ENCODE measurements around the gene SUPT5H.

SUPT5H gene

GRCh38 chr19:39496063-39496462 is 50.7 kb downstream of the SUPT5H start:
- no peak for DNase-seq (ENCODE audit: low read depth in 2 of 2)

GRCh38 chr19:39497701-39497995 is 52.3 kb downstream of the SUPT5H start:
- DNase-seq (ENCODE audit: low read depth in 2 of 2), result no peak

GRCh38 chr19:39497996-39498797 is 52.8 kb downstream of the SUPT5H start:
- no peak for DNase-seq (ENCODE audit: low read depth in 2 of 2)

- DNase-seq (ENCODE audit: low read depth in 2 of 2), result no peak
These were observed 53.6 kb downstream of the SUPT5H start, which contains the start of gene DLL3 for GRCh38 chr19:39498798-39499642. Gene DLL3, plus strand, starts transcription at chr19:39498947. Its CDS starts 28 bp downstream, at chr19:39498975.

GRCh38 chr19:39499932-39500331 is 54.5 kb downstream of the SUPT5H start:
- DNase-seq (ENCODE audit: low read depth in 2 of 2), result no peak

- DNase-seq (ENCODE audit: low read depth in 2 of 2), result no peak
These were observed 55.2 kb downstream of the SUPT5H start for GRCh38 chr19:39500543-39500942.

- no peak for DNase-seq (ENCODE audit: low read depth in 2 of 2)
These were observed 56.0 kb downstream of the SUPT5H start for GRCh38 chr19:39501340-39501739.

- DNase-seq (ENCODE audit: low read depth in 2 of 2), result peak; percentile 47 to 64
These were observed 57.4 kb downstream of the SUPT5H start for GRCh38 chr19:39502640-39503417.

- DNase-seq (ENCODE audit: low read depth in 2 of 2), result no peak
These were observed 61.2 kb downstream of the SUPT5H start for GRCh38 chr19:39506598-39506943.

- peak in 1 of 2 donors; percentile 27 for DNase-seq (ENCODE audit: low read depth in 2 of 2)
These were observed 61.7 kb downstream of the SUPT5H start for GRCh38 chr19:39506944-39507714.

- DNase-seq (ENCODE audit: low read depth in 2 of 2), result no peak
These were observed 62.5 kb downstream of the SUPT5H start for GRCh38 chr19:39507715-39508364.

- DNase-seq (ENCODE audit: low read depth in 2 of 2), result no peak
These were observed 63.2 kb downstream of the SUPT5H start for GRCh38 chr19:39508629-39509028.

- DNase-seq (ENCODE audit: low read depth in 2 of 2), result no peak
These were observed 63.9 kb downstream of the SUPT5H start for GRCh38 chr19:39509233-39509632.

- no peak for DNase-seq (ENCODE audit: low read depth in 2 of 2)
These were observed 67.6 kb downstream of the SUPT5H start for GRCh38 chr19:39512988-39513387.

GRCh38 chr19:39514840-39515550 is 69.6 kb downstream of the SUPT5H start, which contains the start of gene SELENOV:
Gene SELENOV, plus strand, starts transcription at chr19:39515139. Its CDS starts 74 bp downstream, at chr19:39515213.
- DNase-seq (ENCODE audit: low read depth in 2 of 2), result no peak

- no peak for DNase-seq (ENCODE audit: low read depth in 2 of 2)
These were observed 70.3 kb downstream of the SUPT5H start for GRCh38 chr19:39515551-39516191.

GRCh38 chr19:39516270-39516669 is 70.9 kb downstream of the SUPT5H start:
- DNase-seq (ENCODE audit: low read depth in 2 of 2), result no peak

GRCh38 chr19:39517432-39517831 is 72.0 kb downstream of the SUPT5H start:
- DNase-seq (ENCODE audit: low read depth in 2 of 2), result no peak

GRCh38 chr19:39518458-39518857 is 73.1 kb downstream of the SUPT5H start:
- DNase-seq (ENCODE audit: low read depth in 2 of 2), result no peak

GRCh38 chr19:39518975-39519374 is 73.6 kb downstream of the SUPT5H start:
- no peak for DNase-seq (ENCODE audit: low read depth in 2 of 2)

Data from stimulated activated CD4-positive, alpha-beta T cell treated with anti-CD3 and anti-CD28 coated beads, Interleukin-1b, Interleukin-23, amount 100 ng/mL, for 1 hour (primary cell).